SIG-M5 treated with dmso at 0.1 percent for 504 hours (cell line): Measurements from ENCODE around the gene PRR15.

ENCODE experiments used
- DNase-seq: peaks from one replicate; lab custom pipeline; 2025; ENCODE audit not compliant: unreplicated experiment; lab: John Stamatoyannopoulos, UW

The PRR15 gene

DNA sequence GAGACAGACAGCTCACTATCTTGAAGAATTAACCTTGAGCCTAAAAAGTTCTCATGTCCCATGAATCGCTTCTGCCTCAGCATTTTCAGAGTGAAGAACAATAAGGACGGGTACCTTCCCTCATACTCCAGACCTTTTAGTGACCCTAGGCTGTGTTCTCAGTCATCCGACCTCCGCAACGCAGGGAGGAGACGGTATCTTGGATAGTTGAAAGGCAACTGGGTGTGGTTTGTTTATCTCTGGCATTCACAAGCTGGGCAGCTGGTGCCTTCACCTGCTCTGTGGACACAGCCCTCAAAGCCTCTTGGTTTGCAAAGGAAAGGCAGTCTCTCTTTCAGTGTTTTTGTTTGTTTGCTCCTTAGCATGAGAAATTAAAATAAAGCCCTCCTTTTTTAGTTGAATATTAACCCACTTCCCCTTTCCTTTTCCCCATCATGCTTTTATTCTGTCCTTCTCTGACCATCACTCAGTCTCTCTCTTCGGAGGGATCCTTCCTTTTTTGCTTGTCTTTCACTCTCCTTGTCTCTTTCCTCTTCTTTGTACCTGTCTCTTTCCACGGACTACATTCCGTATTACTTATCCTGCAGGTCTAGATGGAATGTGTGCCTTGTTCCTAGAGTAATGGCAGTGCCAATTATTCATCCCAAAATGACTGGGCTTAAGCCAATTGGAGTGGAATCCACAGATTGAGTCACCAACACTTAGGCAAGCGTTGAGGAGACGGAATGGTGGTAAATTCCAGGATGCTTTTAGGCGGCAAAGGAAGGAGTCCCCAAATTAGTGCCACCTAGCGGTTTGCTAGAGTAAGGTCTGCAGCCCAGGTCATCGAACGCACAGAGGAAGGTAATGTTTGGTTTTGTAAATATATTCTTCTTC is 45.8 kb downstream of the PRR15 start:
- no peak for DNase-seq

DNA sequence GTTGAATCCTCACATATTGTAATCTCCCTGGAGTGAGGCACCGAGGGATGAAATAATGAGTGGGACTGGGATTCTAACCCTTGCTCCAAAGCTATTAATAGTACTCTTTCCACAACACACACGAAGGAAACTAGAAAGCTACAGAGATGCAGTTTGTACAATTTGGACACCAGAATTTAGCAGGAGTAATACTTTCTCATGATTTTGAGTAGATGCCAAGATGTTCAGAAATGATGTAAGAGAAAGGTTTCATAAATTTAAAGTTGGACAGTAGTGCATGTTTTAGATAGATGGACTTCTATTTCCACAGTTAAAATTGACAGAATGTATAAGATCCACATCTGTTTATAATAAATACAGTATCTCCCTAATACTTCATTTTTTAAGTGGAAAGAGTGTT is 46.5 kb downstream of the PRR15 start:
- DNase-seq = no peak

DNA sequence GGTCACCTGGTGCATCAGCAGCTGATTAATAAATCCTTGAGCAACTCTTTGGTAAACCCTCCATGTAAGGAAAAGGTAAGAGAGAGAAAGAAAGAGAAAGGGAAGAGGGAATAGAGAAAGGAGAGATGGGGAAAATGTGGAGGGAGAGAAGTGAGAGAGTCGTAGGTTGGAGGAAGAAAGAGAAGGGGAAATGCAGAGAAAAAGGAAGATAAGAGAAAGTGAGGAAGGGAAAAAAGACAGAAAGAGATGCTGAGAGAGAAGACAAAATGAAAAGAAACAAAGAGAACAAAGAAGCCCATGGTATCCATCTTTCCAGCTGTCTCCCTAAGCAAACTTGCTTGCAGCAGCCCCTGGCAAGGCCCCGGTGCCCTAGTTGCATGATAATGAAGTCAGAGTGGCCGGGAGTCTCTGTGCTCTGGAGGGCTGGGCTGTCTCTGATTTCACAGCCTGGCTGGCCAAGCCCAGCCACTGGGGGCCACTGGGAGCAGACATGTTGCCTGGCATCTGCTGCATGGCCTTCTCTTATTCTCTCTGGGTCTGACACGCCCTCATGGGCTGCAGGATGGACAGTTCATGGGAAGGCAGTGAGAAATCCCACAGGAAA is 48.4 kb downstream of the PRR15 start:
- DNase-seq = no peak

DNA sequence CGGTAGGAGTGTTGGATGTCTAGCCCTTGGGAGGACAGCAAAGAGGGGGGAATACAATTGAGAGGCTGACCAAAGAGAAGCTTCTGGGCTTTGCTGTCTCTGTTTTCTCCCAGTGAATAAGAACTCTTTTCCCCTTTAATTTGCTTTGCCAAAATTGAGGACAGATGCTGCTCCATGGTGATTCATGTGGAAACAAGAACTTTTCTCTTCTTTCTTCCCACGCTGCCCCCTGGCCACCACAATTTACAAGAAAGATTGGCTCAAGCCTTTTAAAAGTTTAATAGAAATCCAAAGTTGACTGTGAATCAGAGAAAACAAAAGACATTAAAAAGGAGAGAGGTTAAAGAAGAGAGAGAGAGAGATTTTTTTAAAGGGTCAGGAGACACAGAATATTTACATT is 49.0 kb downstream of the PRR15 start:
- no peak for DNase-seq

DNA sequence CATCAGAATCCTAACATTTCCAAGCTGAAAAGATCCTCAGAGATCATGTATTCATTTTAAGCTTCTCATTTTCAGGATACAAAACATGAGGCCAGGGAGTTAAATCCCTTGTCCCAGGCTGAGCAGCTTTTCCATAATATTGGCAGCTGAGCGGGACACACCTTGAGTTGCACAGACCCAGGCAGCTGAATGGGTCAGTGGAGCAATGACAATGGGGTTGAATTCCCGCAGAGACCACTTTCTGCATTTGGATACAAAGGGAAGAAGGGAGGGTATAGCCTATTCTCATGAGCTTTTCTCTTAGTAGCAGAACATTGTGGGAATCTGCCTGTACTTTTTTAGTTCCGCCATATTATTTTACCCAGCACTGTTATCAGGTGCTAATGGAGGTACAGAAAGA is 49.5 kb downstream of the PRR15 start:
- DNase-seq = no peak

DNA sequence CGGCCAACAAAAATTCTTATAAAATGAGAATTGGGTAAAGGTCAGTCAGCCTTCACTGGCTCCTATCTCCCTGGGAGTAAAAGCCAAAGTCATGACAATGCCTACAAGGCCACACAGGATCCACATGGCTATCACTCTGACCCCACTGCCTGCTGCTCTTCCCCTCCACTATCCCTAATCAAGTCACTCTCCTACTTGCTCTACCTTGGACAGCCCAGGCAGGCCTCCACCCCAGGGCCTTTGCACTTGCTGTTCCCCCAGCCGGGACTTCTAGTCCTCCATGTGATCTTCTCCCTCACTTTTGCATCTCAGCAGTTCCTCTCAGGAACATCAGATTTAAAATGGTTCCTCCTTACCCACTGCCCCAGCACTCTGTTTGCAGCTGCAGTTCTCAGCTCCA is 50.6 kb downstream of the PRR15 start:
- no peak for DNase-seq
